NCI-H2029 (cell line): ENCODE results near the gene SLC35E1.
A peak's percentile ranks its signal among the peaks of the same experiment; 100 is the strongest.

ENCODE experiments used
- DNase-seq: peaks from one replicate; lab custom pipeline; 2025; lab: John Stamatoyannopoulos, UW

SLC35E1 gene

GRCh38 chr19:16596399-16596798, 24.2 kb upstream of the SLC35E1 start:
- no peak for DNase-seq

DNA sequence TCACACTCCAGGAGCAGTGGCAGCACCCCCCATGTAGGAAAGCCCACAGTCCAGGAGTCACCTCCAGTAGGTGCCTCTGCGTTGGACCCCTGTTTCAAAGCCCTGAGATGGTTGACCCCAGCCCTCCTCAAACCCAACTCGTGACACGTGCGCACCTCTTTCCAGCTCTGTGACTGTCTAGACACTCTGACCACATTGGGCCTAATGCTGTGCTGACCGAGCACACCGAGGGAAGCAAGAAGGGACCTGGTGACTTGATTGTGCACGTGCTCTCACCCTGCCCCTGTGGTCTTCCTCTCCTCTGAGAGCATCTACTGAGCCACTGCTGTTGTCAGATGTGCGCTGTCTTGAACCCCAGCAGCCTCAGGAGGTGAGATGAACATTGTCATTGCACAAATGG, 22.9 kb upstream of the SLC35E1 start:
- no peak for DNase-seq

DNA sequence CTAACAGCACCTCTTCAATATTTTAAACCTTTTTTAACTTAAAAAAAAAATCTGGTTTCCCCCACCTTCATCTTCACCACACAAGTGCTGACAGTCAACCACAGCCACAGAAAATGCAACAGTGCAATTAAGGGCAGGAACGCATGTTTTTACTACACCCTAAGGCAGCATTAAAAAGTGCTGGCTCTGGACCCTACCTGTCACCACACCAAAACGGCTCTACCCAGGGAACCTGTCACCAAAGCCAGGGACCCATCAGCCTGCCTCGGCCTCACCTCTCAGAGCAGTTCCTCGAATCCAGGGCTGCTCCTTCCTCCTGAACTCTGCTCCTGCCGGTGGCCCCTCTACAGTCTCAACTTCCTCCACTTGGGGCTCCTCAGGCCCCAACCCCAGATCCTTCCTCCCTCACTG, 22.5 kb upstream of the SLC35E1 start:
- DNase-seq = no peak

- no peak for DNase-seq
Observed at GRCh38 chr19:16594131-16594586, 21.9 kb upstream of the SLC35E1 start.

- no peak for DNase-seq
Observed at GRCh38 chr19:16593181-16593580, 21.0 kb upstream of the SLC35E1 start.

- no peak for DNase-seq
Observed at GRCh38 chr19:16591803-16592556, 19.8 kb upstream of the SLC35E1 start.

DNA sequence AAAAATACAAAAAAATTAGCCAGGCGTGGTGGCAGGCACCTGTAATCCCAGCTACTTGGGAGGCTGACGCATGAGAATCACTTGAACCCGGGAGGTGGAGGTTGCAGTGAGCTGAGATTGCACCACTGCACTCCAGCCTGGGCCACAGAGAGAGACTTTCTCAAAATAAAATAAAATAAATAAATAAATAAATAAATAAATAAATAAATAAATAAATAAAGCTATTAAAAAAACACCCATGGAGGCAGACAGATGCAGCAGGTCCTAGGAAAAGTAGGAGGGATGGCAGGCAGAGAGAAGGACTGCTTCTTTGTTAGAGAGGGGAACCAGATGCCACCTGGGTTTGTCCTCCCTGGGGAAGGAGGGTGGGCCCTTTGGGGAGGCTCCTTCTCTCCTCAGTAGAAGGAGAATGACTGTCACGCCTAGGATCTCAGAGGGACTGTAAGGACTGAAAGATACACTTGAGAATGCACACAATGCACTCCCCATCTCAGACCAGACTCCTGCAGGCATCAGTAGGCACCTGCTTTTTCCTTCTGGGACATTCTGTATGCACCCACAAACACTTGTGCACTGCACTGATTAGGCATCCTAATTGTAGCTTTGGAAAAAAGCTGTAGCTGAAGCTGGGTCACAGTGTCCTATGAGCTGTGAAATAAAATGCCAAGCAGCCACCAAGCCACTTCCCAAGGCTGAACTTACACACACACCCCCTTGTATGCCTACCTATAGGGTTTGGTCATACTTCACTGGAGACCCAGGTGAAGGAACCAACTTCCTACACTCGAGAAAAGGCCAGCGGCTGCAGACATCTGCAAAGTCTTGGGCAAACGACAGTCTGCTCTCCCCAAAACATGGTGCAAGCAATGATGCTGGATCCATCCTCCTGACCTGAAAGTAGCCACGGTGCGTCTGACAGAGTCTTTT, 18.9 kb upstream of the SLC35E1 start:
- no peak for DNase-seq

GRCh38 chr19:16589917-16590316, 17.7 kb upstream of the SLC35E1 start:
- no peak for DNase-seq

DNA sequence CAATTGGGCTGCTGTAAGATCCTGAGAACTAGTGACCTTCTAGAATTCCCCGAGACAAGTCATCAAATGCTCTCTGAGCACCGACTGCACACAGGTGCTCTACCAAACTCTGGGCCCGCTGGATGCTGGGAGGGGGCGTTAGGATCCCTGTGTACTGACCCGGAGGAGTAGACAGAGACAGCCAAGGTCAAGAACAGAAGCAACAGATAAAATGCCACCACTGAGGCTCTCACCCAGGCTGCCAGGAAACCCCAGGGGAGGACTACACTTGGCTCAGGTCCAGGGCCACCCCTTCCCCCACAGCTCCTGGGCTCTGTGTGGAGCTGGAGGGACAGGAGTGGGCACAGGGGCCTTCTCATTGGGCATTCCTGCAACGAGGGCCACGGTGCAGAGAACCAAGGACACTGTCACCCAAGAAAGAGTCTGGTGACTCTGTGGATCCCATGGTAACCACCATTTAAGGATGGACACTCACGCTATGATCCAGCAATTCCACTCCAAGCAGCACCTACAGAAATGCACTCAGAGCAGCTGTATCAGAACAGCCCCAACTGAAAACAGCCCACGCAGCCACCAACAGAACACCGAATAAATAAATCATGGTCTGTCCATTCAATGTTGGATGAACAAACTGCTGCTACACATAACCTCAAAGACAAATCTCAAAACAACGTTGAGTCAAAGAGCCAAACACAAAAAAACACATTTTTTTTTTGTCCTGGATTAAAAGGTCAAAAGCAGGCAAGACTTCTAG, 16.8 kb upstream of the SLC35E1 start:
- DNase-seq = no peak

DNA sequence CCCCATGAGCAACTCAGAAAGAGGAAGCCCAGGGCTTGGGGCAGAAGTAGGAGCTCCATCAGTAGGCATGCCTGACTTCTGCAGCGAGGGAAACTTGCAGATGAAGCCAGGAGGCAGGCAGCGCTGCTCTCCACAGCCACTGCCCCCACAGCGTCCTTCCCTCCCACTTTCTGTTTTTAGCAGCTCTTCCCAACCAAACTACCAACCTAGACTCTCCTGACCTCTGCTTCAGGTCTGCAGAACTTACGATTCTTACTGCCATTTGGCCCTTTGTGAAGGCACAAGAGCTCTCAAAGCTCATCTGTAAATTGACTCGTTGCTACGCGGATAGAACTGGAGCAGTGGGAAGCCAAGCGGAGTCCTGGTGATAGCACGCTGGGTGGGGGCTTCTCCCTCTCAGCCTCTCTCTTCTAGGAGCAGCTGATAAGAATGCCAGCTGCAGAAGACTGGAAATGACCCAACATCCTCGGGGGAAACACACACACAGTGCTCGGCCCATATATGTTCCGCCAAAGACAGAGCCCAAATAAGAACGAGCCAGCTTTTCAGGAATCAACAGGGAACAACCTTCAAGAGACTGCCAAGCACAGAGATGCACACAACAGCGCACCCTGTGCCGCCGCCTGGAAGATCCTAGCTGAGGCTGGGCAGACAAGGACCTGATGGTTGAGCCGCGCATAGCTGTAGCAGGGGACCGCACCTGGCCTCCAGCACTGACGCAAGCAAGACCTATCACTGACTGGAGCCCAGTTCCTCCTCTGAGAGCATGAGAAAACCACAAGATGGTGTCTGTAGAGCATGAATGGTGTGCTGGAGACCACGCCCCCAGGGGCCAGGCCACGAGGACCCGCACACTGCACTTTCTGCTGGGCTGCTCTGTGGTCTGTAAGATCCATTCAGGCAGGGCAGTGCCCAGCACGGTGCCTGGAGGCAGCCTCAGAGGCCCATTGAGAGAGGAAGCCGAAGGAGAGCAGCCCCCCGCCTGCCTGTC, 15.9 kb upstream of the SLC35E1 start:
- DNase-seq = peak; percentile 27

GRCh38 chr19:16586991-16587832, 15.0 kb upstream of the SLC35E1 start:
- DNase-seq = no peak

DNA sequence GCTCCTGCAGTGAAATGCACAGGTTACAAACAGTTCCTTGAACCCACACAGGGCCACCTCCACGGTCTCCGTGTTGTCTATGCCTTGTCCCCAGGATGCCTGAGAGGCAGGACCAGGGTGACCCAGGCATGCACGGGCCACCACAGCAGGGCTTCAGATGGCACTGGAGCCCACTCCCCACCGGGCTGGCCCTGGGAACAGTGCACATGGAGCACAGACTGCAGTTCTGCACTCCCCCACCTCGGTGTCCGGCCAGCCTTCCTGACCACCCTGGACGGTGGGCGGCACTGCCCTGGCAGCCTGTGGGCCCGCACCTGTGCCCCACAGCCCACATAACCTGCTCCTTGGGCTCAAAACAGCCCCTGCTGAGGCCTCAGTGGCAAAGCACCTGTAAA, 14.3 kb upstream of the SLC35E1 start:
- no peak for DNase-seq

GRCh38 chr19:16585808-16586476, 13.7 kb upstream of the SLC35E1 start:
- no peak for DNase-seq

GRCh38 chr19:16585094-16585801, 13.0 kb upstream of the SLC35E1 start:
- no peak for DNase-seq

- peak; percentile 59 for DNase-seq
Observed at GRCh38 chr19:16584248-16585093, 12.3 kb upstream of the SLC35E1 start.

DNA sequence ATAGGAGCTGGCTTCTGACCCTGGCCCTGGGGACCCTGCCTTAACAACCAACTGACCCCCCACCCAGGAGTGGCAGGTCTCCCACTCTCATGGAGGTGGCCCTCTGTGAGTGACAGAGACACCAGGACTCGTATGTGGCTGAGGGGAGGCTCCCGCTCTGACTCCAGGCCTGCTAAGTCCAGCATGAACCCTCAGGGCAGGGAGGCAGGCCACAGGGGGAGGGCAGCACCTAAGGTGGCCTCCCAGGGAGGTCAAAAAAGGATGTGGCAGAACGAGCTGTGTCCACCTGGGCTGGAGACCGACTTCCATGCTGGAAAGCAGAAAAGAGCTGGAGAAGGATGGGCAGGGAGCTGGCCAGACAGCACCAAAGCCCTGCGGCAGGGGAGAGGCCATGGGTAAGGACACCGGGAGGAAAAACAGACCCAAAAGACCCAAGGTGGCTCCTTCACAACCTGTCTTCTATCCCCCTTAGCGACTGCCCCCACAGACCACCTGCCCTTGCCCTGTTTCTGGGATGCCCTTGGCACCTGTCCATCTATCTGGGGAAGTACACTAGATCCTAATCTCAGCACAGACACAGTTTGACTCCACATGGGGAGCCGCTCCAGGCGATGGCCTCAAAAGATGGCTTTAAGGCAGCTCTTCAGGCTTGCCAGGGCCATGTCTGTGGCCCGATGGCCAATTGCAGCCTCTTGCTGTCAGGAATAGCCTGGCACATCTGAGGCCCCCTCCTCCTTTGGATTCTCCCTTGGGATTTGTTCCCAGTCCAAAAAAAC, 10.5 kb upstream of the SLC35E1 start:
- no peak for DNase-seq

DNA sequence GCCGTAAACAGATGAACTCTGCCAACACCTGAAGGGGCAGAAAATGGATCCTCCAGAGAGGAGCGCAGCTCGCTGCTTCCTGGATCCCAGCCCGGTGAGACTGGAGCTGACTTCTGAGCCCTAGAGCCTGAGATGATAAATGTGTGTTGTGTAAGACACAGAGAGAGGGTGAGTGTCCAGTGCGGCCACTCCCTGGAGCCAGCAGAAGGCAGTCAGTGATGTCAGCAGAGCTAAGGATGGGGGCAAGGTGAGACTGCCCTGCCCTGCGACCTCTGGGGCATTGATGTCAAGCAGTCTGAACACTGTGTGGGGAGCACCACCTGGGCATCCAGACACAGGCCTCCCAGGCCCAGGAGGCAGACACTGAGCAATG, 9.7 kb upstream of the SLC35E1 start:
- DNase-seq = no peak
